AG09319 (cell line): Measurements from ENCODE around the gene PLEKHA8.

ENCODE experiments used
- DNase-seq: peaks from one replicate; pipeline ENCODE4 v3.0.0-alpha.2; 2010; ENCODE audit warnings: low read depth; ENCODE audit errors: extremely low read depth
- TF ChIP-seq, protein P1 (sequence below): IDR thresholded peaks from 2 replicates; pipeline ENCODE4 v1.5.1; 2011; ENCODE audit warnings: low read depth, mild to moderate bottlenecking, inconsistent platforms, low read length, moderate library complexity

PLEKHA8 gene

DNA sequence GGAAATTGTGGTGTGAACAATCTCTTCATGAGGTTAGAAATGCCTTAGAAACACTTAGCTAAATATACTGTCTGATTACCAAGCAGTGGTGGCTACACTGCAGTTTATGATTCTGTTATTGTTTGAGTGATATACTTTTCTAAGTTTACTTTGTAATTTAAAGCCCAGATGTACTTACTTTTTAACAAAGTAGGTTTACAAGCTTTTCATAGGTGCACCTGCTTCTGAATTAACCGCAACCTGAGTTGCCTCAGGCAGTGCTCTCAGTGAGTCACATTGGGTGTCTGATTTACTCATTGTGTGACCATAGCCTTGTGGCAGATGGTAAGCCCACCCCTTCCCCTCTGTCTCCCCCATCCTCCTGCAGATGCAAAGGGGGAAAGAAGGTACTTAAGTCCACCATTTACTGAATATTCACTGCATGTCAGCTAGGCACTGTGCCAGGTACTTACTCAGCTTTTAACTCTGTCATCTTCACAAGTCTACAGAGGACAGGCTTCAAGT lies 115.6 kb downstream of the PLEKHA8 start:
- DNase-seq, result no peak

DNA sequence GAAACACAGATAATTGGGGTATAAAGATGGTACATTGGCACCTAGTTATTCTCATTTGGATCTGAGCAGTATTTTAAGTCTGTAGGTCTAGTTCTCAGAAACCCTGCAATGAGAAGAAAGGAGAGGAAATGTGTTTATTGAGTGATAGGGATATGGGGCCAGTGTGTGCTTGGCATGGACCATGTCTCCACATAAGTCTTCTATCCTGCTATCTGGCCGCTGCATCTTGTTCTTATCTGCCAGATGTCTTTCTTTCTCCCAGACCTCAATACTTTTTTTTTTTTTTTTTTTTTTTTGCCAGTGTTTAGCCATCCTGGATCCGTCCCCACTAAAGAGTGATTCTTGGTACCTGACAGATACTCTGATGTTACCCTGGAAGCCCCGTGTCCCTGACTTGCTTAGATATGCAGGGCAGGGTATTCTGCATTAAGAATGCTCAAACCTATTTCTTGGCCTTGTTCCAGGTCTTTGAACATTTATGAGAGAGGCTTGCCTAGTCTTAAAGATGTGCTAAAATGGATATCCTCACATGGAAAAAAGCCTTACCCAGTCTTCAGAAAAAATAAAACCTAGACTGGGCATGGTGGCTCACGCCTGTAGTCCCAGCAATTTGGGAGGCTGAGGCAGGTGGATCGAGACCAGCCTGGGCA lies 116.6 kb downstream of the PLEKHA8 start:
- TF ChIP-seq, protein P1, sequence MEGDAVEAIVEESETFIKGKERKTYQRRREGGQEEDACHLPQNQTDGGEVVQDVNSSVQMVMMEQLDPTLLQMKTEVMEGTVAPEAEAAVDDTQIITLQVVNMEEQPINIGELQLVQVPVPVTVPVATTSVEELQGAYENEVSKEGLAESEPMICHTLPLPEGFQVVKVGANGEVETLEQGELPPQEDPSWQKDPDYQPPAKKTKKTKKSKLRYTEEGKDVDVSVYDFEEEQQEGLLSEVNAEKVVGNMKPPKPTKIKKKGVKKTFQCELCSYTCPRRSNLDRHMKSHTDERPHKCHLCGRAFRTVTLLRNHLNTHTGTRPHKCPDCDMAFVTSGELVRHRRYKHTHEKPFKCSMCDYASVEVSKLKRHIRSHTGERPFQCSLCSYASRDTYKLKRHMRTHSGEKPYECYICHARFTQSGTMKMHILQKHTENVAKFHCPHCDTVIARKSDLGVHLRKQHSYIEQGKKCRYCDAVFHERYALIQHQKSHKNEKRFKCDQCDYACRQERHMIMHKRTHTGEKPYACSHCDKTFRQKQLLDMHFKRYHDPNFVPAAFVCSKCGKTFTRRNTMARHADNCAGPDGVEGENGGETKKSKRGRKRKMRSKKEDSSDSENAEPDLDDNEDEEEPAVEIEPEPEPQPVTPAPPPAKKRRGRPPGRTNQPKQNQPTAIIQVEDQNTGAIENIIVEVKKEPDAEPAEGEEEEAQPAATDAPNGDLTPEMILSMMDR, result no peak
- DNase-seq, result no peak

More for the DNA sequence above, 115.6 kb downstream of the PLEKHA8 start:
- TF ChIP-seq, protein P1, result no peak

DNA sequence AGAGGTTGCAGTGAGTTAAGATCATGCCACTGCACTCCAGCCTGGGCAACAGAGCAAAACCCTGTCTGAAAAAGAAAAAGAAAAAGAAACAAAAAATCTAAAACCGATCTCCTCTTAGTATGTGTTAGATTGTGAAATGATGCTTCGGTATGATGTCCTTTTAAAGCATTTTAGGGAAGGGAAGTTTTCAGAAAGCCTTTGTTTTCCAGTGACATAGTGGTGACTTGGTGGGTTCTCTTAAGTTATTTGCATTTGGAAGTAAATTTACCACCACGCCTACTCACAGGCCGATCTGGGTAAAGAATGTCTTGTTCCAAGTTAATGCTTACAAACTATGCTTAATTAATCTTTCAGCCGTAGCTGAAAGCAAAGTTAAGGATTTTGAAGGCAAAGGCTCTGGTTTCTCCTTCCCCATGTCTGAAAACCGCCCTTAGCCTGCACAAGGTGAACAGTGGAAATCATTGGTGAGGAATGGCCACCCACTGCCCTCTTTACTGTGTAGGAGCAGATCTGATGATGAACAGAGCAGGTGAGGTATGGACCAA lies 117.3 kb downstream of the PLEKHA8 start:
- no peak for DNase-seq
- TF ChIP-seq, protein P1, result no peak

DNA sequence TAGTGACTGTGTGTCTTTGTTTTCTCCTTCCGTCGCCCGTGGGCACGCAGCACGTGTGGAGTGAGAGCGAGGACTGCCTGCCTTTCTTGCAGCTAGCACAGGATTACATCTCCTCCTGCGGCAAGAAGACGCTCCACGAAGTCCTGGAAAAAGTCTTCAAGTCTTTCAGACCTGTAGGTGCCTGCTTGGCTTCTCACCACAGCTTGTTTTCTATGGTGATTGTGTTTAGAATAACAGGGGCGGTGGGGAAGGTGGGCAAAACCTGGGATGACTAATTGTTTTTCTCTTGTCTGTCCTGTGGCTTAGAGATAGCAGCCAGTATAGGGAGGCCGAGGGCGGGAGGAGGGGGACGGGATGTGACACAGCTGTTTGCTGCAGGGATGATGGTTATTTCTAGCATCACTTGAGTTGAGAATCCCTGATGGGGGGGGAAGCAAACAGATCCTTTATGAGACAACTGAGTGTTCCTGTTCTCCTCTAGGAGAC lies 118.0 kb downstream of the PLEKHA8 start:
- no peak for DNase-seq
- TF ChIP-seq, protein P1, result no peak

DNA sequence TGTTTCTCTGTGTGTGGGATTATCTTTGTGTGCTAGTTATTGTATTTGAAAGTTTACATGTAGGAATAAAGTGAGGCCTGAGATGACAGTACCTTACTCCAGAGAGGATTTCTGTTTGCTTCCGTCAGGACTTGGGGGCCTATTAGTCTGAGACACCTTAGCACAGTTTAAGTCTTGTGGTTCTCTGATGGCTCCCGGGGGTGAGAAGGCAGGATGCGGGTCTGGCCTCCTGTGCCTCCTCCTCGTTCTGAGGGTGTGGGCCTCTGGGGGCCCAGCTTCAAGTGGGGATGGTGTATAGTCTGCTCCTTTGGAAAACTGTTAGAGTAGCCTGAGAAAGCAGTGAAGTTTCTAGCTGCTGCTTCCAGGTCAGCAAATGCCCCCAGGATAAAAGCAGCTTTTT lies 119.0 kb downstream of the PLEKHA8 start:
- TF ChIP-seq, protein P1, result no peak
- DNase-seq, result no peak

DNA sequence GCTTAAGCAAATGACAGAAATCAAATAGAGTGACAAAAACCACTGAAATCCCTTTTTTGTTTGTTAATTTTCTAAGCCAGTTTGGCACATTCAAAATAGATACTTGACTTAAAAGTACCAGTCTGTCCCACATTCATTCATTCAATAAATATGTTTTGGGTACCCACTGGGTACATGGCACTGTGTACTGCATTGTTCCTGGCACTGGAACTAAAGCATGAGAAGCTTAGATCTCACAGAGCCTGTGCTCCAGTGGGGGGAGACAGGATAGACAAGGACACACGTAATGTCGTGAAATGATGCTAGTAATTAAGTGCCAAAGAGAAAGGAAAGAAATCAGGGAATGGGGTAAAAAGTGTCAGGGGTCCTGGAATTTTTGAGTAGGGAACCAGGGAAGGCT lies 119.6 kb downstream of the PLEKHA8 start:
- no peak for DNase-seq
- TF ChIP-seq, protein P1, result no peak

DNA sequence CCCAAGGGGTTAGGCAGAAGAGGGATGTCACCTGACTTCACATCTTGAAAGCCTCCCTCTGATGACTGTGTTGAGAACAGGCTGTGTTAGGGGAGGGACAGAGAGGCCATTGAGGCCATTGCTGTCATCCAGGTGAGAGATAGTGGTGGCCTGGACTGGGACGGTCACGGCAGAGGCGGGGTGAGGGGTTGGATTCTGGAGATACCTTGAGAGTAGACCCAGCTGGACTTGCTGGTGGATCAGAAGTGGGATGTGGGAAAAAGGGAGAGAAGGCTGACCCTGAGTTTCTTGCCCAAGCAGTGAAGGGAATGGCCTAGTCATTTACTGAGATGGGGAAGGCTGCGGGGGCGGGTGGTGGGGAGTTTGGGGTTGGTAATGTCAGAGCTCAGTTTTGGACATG lies 120.2 kb downstream of the PLEKHA8 start:
- DNase-seq, result no peak
- TF ChIP-seq, protein P1, result no peak
